B cell (primary cell): ENCODE measurements around the gene SMPD3. TPM values are rescaled to one million over a fixed set of nuclear protein-coding genes. Genes with fewer than 3 reads are reported as not detected.

Experiments
- ATAC-seq: fragments of 200-7000 bp; cut with Tn5 transposase; one replicate; pipeline ENCODE4 v1.10.0; 2021; ENCODE audit warnings: low read depth, mild to moderate bottlenecking, moderate number of reproducible peaks, moderate library complexity
- CTCF ChIA-PET: fragments of 350-600 bp; sonication (Branson Sonifier 250); formaldehyde crosslinking; loops from one replicate; lab custom pipeline; 2021; ENCODE audit warnings: antibody characterized with exemption, inconsistent platforms; lab: Charles Lee
- POLR2A ChIA-PET: fragments of 350-600 bp; sonication (Branson Sonifier 250); formaldehyde crosslinking; loops from one replicate; lab custom pipeline; 2021; ENCODE audit warnings: antibody characterized with exemption; lab: Charles Lee
- DNase-seq: peaks from one replicate; pipeline ENCODE4 v3.0.0; 2013
- H2AFZ ChIP-seq: 2 replicates; pipeline ENCODE4 v1.6.1; 2012; ENCODE audit warnings: mild to moderate bottlenecking, low read depth, low read length; ENCODE audit not compliant: insufficient read depth, poor library complexity, severe bottlenecking
- H3K27ac ChIP-seq, 2 donors: 1 replicate in 1 of 2; 2 replicates in 1 of 2; pipeline ENCODE4 v1.5.1; 2012 to 2013; ENCODE audit warnings: low read length in 2 of 2, mild to moderate bottlenecking in 2 of 2, moderate library complexity in 1 of 2
- H3K27me3 ChIP-seq, 4 experiments: fragments of 200-600 bp in 1 of 4; sonication (generic) in 1 of 4; replicated peaks in 1 of 4; 1 replicate in 2 of 4; 2 replicates in 2 of 4; pipeline versions ENCODE4 v1.6.1 to v1.7.0; 2013 to 2016; ENCODE audit warnings: low read length in 3 of 4, mild to moderate bottlenecking in 2 of 4, mixed read lengths in 1 of 4, moderate library complexity in 1 of 4; ENCODE audit not compliant: insufficient read depth in 4 of 4, control insufficient read depth in 3 of 4; ENCODE audit errors: control extremely low read depth in 1 of 4
- H3K36me3 ChIP-seq, 2 experiments: replicated peaks in 1 of 2; 1 replicate in 1 of 2; 2 replicates in 1 of 2; pipeline versions ENCODE4 v1.6.1 to v1.7.1; 2013; ENCODE audit warnings: low read length in 1 of 2; ENCODE audit not compliant: insufficient read depth in 2 of 2, control insufficient read depth in 1 of 2; ENCODE audit errors: control extremely low read depth in 1 of 2, extremely low read depth in 1 of 2
- H3K4me1 ChIP-seq, 2 donors: fragments of 200-600 bp in 1 of 2; sonication (generic) in 1 of 2; 1 replicate in 1 of 2; 2 replicates in 1 of 2; pipeline versions ENCODE4 v1.5.1 to v1.6.1; 2013 to 2017; ENCODE audit warnings: low read length in 2 of 2; ENCODE audit not compliant: control insufficient read depth in 2 of 2, insufficient read depth in 2 of 2
- H3K4me2 ChIP-seq: replicated peaks from 2 replicates; pipeline ENCODE3; 2012; ENCODE audit warnings: mild to moderate bottlenecking, low read depth, low read length; ENCODE audit not compliant: poor library complexity, severe bottlenecking
- H3K4me3 ChIP-seq, 5 experiments: fragments of 200-600 bp in 1 of 5; sonication (generic) in 1 of 5; 1 replicate in 3 of 5; 2 replicates in 2 of 5; pipeline versions ENCODE4 v1.5.1 to v1.7.0; 2011 to 2016; ENCODE audit warnings: low read length in 4 of 5, mild to moderate bottlenecking in 4 of 5, low read depth in 2 of 5, control low read depth in 1 of 5, moderate library complexity in 1 of 5; ENCODE audit not compliant: insufficient read depth in 1 of 5; ENCODE audit errors: control extremely low read depth in 1 of 5, extremely low read depth in 1 of 5
- H3K79me2 ChIP-seq: fragments of 200-600 bp; sonication (generic); one replicate; pipeline ENCODE4 v1.6.0; 2016; ENCODE audit warnings: low read length; ENCODE audit not compliant: control insufficient read depth, insufficient read depth
- H3K9ac ChIP-seq: fragments of 200-600 bp; sonication (generic); 2 replicates; pipeline ENCODE4 v1.6.1; 2017; ENCODE audit warnings: mild to moderate bottlenecking, low read length, moderate library complexity
- H3K9me3 ChIP-seq, 3 donors: one replicate each; pipeline versions ENCODE4 v1.6.1 to v1.7.1; 2013; ENCODE audit warnings: low read length in 2 of 3; ENCODE audit not compliant: control insufficient read depth in 2 of 3, insufficient read depth in 1 of 3; ENCODE audit errors: control extremely low read depth in 1 of 3
- H4K20me1 ChIP-seq: 2 replicates; pipeline ENCODE4 v1.6.0; 2012; ENCODE audit warnings: mild to moderate bottlenecking, low read length; ENCODE audit not compliant: insufficient read depth, control insufficient read depth, poor library complexity, severe bottlenecking
- H3K27ac Mint-ChIP-seq: one replicate; pipeline ENCODE4 v1.8.0; 2021; ENCODE audit warnings: mixed read lengths
- H3K27me3 Mint-ChIP-seq: one replicate; pipeline ENCODE4 v1.8.0; 2021; ENCODE audit warnings: mixed read lengths
- H3K4me1 Mint-ChIP-seq: one replicate; pipeline ENCODE4 v1.8.0; 2021; ENCODE audit warnings: mixed read lengths
- H3K4me3 Mint-ChIP-seq: one replicate; pipeline ENCODE4 v1.8.0; 2021; ENCODE audit warnings: mixed read lengths
- H3K9me3 Mint-ChIP-seq: one replicate; pipeline ENCODE4 v1.8.0; 2022; ENCODE audit warnings: mixed read lengths; ENCODE audit not compliant: insufficient read depth
- EZH2 ChIP-seq: IDR thresholded peaks from 2 replicates; pipeline ENCODE4 v1.6.1; 2012; ENCODE audit warnings: borderline replicate concordance, low read depth, mild to moderate bottlenecking, moderate library complexity, low read length; ENCODE audit not compliant: insufficient read depth, poor library complexity, severe bottlenecking
- WGBS: methylation state at CpG from one replicate; pipeline ENCODE4 v1.1.5; 2013; ENCODE audit warnings: missing lambda C conversion rate; ENCODE audit not compliant: insufficient coverage; 5-methylcytosine and 5-hydroxymethylcytosine counted together
- intact Hi-C: fragments of 100-400 bp; cut with micrococcal nuclease; formaldehyde crosslinking; loops from one replicate; pipeline ENCODE4 v1.10.0; 2022
- polyA plus RNA-seq: library from polyadenylated mRNA; depleted of rRNA; stranded (reverse); fragments of >200 nt; gene quantifications from 2 replicates; pipeline ENCODE4 v1.2.3, GENCODE V29; 2012
- total RNA-seq, 2 donors: library from RNA; stranded (reverse); fragments of 120-200 nt in 1 of 2; gene quantifications; 1 replicate in 1 of 2; 2 replicates in 1 of 2; pipeline versions ENCODE4 v1.2.3 to v1.2.4, GENCODE V29; 2013 to 2022
- TF ChIP-seq, protein P1 (sequence below): fragments of 200-600 bp; IDR thresholded peaks from one replicate; pipeline ENCODE4 v1.8.0; 2022; ENCODE audit warnings: antibody characterized with exemption, mild to moderate bottlenecking

The SMPD3 gene
- total and polyA plus RNA-seq, 2 donors (not counting 1 experiment from before 2014, with no cell fraction given), result 1.2 to 2.8 TPM

DNA sequence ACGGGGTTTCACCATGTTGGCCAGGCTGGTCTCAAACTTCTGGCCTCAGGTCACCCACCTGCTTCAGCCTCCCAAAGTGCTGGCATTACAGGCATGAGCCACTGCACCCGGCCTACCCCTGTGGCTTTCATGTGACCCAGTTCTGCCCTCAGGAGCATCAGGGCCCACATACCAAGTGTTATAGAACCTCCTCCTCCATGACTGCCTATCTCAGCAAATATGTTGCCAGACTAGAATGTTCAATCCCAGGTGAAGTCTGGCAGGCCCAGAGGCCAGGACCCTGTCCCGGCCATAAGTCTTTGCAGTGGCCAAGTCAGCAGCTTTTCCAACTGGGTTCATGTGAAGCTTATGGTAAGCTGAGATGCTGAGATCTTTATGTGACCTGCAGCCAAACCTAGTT, 9.8 kb upstream of the SMPD3 start:
- no peak overlapping the region for H3K4me3 Mint-ChIP-seq
- H3K27ac ChIP-seq, result no peak overlapping the region
- H3K27ac Mint-ChIP-seq, result no peak overlapping the region
- no peaks in the 10 kb centered on the region for H3K4me1 ChIP-seq
- no peaks in the 10 kb centered on the region for H3K4me1 Mint-ChIP-seq
- no peaks in the 10 kb centered on the region for H4K20me1 ChIP-seq
- POLR2A ChIA-PET, result no interaction called here
- no peak overlapping the region for H3K4me3 ChIP-seq
- H3K79me2 ChIP-seq, result no peaks in the 10 kb centered on the region
- WGBS, result 100% methylated on average over 3 of the region's 3 CpGs
- H3K36me3 ChIP-seq, result no peaks in the 10 kb centered on the region
- intact Hi-C loops, result no loop called here
- H3K27me3 Mint-ChIP-seq, result peaks cover 12% of the 10 kb centered on the region
- H3K9me3 ChIP-seq, result peaks cover 0 to 10% (median 3%) of the 10 kb centered on the region in 3 donors
- peaks cover 0 to 8% (median 0%) of the 10 kb centered on the region in 4 experiments for H3K27me3 ChIP-seq
- H3K9me3 Mint-ChIP-seq, result no peaks in the 10 kb centered on the region
- no peak overlapping the region for H3K9ac ChIP-seq
- no peak overlapping the region for H2AFZ ChIP-seq
- DNase-seq (no peak), ATAC-seq (no peak)
- CTCF ChIA-PET, result no interaction called here
- H3K4me2 ChIP-seq, result no peak overlapping the region
- TF ChIP-seq EZH2, result no peak
- TF ChIP-seq, protein P1, sequence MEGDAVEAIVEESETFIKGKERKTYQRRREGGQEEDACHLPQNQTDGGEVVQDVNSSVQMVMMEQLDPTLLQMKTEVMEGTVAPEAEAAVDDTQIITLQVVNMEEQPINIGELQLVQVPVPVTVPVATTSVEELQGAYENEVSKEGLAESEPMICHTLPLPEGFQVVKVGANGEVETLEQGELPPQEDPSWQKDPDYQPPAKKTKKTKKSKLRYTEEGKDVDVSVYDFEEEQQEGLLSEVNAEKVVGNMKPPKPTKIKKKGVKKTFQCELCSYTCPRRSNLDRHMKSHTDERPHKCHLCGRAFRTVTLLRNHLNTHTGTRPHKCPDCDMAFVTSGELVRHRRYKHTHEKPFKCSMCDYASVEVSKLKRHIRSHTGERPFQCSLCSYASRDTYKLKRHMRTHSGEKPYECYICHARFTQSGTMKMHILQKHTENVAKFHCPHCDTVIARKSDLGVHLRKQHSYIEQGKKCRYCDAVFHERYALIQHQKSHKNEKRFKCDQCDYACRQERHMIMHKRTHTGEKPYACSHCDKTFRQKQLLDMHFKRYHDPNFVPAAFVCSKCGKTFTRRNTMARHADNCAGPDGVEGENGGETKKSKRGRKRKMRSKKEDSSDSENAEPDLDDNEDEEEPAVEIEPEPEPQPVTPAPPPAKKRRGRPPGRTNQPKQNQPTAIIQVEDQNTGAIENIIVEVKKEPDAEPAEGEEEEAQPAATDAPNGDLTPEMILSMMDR, result no peak

DNA sequence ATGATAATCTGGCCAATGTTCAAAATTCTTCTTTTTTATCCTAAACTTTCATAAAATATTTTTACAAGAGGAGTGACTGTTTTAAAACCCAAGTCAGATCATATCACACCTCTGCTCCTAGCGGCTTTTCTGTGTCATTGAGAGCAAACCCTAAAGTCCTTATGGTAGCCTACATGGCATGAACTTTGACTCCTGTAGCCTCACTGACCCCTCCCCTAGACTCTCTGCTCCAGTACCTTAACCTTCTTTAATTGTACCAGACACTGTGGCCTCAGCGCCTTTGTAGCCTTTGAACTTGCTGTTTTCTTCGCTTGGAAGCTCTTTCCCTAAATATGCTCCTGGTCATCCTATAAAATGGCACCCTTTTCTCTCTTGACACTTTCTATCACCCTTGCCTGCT, 7.3 kb upstream of the SMPD3 start:
- H3K27me3 ChIP-seq, result peaks cover 0 to 7% (median 0%) of the 10 kb centered on the region in 4 experiments
- ATAC-seq (no peak), DNase-seq (no peak)
- no peaks in the 10 kb centered on the region for H4K20me1 ChIP-seq
- TF ChIP-seq, protein P1, result no peak
- TF ChIP-seq EZH2, result no peak
- H3K4me1 Mint-ChIP-seq, result no peaks in the 10 kb centered on the region
- H3K27me3 Mint-ChIP-seq, result peaks cover 12% of the 10 kb centered on the region
- no peak overlapping the region for H3K27ac Mint-ChIP-seq
- H2AFZ ChIP-seq, result no peak overlapping the region
- no peak overlapping the region for H3K4me3 ChIP-seq
- no peaks in the 10 kb centered on the region for H3K36me3 ChIP-seq
- WGBS, result 100% methylated on average over 2 of the region's 3 CpGs
- H3K9me3 Mint-ChIP-seq, result no peaks in the 10 kb centered on the region
- POLR2A ChIA-PET, result no interaction called here
- no peak overlapping the region for H3K9ac ChIP-seq
- H3K9me3 ChIP-seq, result peaks cover 0 to 5% (median 0%) of the 10 kb centered on the region in 3 donors
- no peak overlapping the region for H3K27ac ChIP-seq
- intact Hi-C loops, result no loop called here
- no peaks in the 10 kb centered on the region for H3K79me2 ChIP-seq
- no peak overlapping the region for H3K4me2 ChIP-seq
- no peaks in the 10 kb centered on the region for H3K4me1 ChIP-seq
- no peak overlapping the region for H3K4me3 Mint-ChIP-seq
- CTCF ChIA-PET, result interaction anchor here (1.0 kb wide), 1 partner anchor 9 kb away, joined by 3 read pairs; no protein-coding TSS in a partner anchor
